HEK293T (cell line): ENCODE measurements around the gene DNAJA4.

Source experiments
- CTCF ChIA-PET: fragments of 350-600 bp; formaldehyde crosslinking; extraction: SDS; loops from one replicate; lab custom pipeline; 2021; ENCODE audit warnings: antibody characterized with exemption, inconsistent platforms; lab: Yijun Ruan, JAX
- POLR2A ChIA-PET: fragments of 350-600 bp; formaldehyde crosslinking; extraction: SDS; loops from one replicate; lab custom pipeline; 2020; ENCODE audit warnings: antibody characterized with exemption, inconsistent platforms; lab: Yijun Ruan, JAX
- DNase-seq: peaks from one replicate; pipeline ENCODE4 v3.0.0; 2012; ENCODE audit warnings: mixed read lengths; ENCODE audit errors: extremely low spot score
- ARNT ChIP-seq: fragments of 450-650 bp; IDR thresholded peaks from 2 replicates; pipeline ENCODE4 v1.6.1; 2017; ENCODE audit warnings: mild to moderate bottlenecking
- BHLHE40 ChIP-seq: fragments of 450-650 bp; IDR thresholded peaks from 2 replicates; pipeline ENCODE4 v1.6.1; 2016; ENCODE audit warnings: mild to moderate bottlenecking, moderate library complexity, borderline replicate concordance
- CTBP1 ChIP-seq: fragments of 450-650 bp; IDR thresholded peaks from 2 replicates; pipeline ENCODE4 v1.6.1; 2016; ENCODE audit warnings: borderline replicate concordance
- ELF4 ChIP-seq: fragments of 450-650 bp; IDR thresholded peaks from 2 replicates; pipeline ENCODE4 v1.6.1; 2017; ENCODE audit warnings: antibody characterized with exemption
- FOXA1 ChIP-seq: fragments of 450-650 bp; IDR thresholded peaks from 2 replicates; pipeline ENCODE4 v1.6.1; 2016; ENCODE audit warnings: mild to moderate bottlenecking
- FOXM1 ChIP-seq: fragments of 450-650 bp; IDR thresholded peaks from 2 replicates; pipeline ENCODE4 v1.6.1; 2017; ENCODE audit warnings: mild to moderate bottlenecking, borderline replicate concordance
- HDGF ChIP-seq: fragments of 450-650 bp; IDR thresholded peaks from 2 replicates; pipeline ENCODE4 v1.6.1; 2017; ENCODE audit warnings: antibody characterized with exemption, borderline replicate concordance
- L3MBTL2 ChIP-seq: fragments of 450-650 bp; conservative IDR thresholded peaks from 2 replicates; pipeline ENCODE4 v1.6.1; 2016; ENCODE audit warnings: mild to moderate bottlenecking
- LEF1 ChIP-seq: fragments of 450-650 bp; IDR thresholded peaks from 2 replicates; pipeline ENCODE4 v1.6.1; 2017; ENCODE audit warnings: mild to moderate bottlenecking, borderline replicate concordance
- NFRKB ChIP-seq: fragments of 450-650 bp; IDR thresholded peaks from 2 replicates; pipeline ENCODE4 v1.6.1; 2016; ENCODE audit warnings: mild to moderate bottlenecking, moderate library complexity
- SP1 ChIP-seq: fragments of 450-650 bp; IDR thresholded peaks from 2 replicates; pipeline ENCODE4 v1.6.1; 2017
- SUZ12 ChIP-seq: fragments of 450-650 bp; IDR thresholded peaks from 2 replicates; pipeline ENCODE4 v1.6.1; 2016; ENCODE audit warnings: mild to moderate bottlenecking
- ZNF384 ChIP-seq: fragments of 450-650 bp; IDR thresholded peaks from 2 replicates; pipeline ENCODE4 v1.6.1; 2016
- TF ChIP-seq, protein P1 (sequence below): fragments of 450-650 bp; IDR thresholded peaks from 2 replicates; pipeline ENCODE4 v1.6.1; 2016

The DNAJA4 gene

DNA sequence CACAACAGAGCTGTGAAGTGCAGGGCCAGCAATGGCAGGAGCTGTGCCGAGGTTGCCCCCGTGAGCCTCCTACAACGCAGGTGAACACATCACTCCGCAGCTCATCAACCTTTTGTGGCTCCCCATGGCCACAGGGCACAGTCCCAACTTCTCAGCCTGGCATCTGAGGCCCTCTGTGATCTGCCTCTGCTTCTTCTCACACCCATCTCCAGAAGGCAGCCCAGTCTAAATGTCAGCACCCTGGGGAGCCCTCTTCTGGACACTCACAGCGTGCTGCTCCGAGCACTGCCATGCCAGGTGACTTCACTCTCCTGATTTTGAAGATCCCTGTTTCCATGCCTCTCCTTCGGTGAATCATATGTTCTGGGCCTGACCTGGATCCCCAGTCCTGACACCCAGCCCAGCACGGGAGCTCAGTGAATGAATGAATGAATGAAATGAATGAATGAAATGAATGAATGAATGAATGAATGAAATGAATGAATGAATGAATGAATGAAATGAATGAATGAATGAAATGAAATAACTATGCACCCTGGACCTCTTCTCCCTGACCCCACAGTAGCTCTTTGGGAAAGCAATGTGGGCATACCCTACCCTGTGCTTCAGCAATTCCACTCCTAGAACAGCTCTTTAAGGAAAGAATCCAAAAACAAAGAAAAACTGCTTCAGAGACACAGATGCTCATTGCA is 52.9 kb downstream of the DNAJA4 start:
- no peak for DNase-seq

DNA sequence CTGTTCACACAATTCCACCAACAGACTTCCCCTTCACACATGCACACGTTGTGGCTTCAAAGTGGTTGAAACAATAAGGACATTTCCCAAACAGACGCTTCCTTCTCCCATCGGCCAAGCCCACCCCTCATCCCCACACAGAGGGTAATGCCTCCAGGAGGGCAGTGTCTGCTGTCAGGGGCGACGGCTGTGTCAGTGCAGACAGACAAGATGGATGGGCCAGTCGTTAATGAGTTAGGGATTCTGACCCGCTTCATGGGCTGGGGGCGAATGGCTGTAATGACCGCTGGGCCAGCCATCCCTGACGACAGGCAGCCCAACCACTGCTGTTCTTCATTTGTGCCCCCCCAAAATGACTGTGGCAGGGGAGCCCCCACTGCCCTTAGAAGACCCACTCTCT is 55.2 kb downstream of the DNAJA4 start:
- no peak for DNase-seq
- ChIA-PET CTCF (no interaction called here), POLR2A (no interaction called here)
- TF ChIP-seq SUZ12 (no peak), BHLHE40 (no peak), ARNT (no peak), NFRKB (no peak), ELF4 (no peak), HDGF (no peak)
- TF ChIP-seq, protein P1, sequence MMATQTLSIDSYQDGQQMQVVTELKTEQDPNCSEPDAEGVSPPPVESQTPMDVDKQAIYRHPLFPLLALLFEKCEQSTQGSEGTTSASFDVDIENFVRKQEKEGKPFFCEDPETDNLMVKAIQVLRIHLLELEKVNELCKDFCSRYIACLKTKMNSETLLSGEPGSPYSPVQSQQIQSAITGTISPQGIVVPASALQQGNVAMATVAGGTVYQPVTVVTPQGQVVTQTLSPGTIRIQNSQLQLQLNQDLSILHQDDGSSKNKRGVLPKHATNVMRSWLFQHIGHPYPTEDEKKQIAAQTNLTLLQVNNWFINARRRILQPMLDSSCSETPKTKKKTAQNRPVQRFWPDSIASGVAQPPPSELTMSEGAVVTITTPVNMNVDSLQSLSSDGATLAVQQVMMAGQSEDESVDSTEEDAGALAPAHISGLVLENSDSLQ, result no peak

More for the DNA sequence above, 52.9 kb downstream of the DNAJA4 start:
- TF ChIP-seq NFRKB (peak; percentile 68; the same call in 1 of the 2 replicates), LEF1 (no peak), L3MBTL2 (peak; percentile 44; the same call in 1 of the 2 replicates)
- POLR2A ChIA-PET, result interaction anchor here (1.4 to 2.1 kb wide), 2 partner anchors 18 to 121 kb away, joined by 6 to 11 read pairs; partner anchors contain the start of genes IREB2 and SKIC8
- CTCF ChIA-PET, result interaction anchor here (0.5 to 1.1 kb wide), 3 partner anchors 11 to 240 kb away, joined by 3 read pairs; no protein-coding TSS in a partner anchor

DNA sequence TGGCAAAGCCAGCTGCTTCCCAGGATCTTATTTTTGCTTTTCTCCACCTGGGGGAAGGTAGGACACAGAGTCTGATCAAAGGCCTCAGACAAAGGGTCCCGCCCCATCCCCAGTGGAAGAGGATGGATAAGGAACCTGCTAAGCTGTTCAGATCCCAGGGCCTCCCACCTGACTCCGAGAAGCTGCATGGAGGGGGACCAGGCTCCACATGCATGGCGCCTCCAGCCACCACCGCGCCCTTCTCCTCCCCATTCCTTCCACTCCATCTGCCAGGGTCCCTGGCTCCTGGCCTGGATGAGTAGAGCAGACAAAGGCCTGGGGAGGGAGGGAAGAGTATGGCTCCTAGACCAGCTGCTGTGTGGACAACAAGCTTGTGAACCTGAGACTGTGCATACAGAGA is 55.8 kb downstream of the DNAJA4 start:
- ChIA-PET POLR2A (interaction anchor here (1.3 kb wide), 1 partner anchor 117 kb away, joined by 6 read pairs; no protein-coding TSS in a partner anchor), CTCF (interaction anchor here (1.7 kb wide), 1 partner anchor 11 kb away, joined by 6 read pairs; no protein-coding TSS in a partner anchor)
- no peak for DNase-seq
- TF ChIP-seq HDGF, result no peak
- no peak for TF ChIP-seq FOXM1
- no peak for TF ChIP-seq ELF4
- no peak for TF ChIP-seq LEF1
- TF ChIP-seq ZNF384, result no peak

DNA sequence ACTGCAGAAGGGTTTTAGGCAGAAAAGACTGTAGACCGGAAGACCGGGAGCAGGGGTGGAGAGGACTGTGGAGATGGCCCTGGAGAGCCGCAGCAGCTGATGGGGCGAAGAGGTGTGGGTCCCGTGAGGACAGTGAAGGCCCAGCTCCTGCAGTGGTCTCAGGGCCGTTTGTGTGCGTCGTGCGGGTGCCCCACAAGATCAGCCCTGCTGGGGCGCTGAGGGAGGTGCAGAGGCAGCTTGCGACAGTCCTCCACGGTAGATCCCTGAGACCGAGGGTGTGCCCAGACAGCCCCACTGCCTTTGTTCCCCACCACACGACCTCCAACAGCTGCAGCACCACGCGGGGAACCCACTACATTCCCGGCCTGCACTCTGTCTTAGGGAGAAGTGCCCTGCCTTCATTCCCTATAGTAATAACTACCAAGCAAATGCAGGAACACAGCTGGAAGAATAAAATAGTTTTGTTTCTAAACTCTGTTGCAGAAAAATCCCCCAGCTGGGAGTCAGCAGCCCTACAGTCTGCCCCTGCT is 56.7 kb downstream of the DNAJA4 start:
- no peak for DNase-seq
- ChIA-PET POLR2A (interaction anchor here (0.8 to 1.3 kb wide), 2 partner anchors 24 to 116 kb away, joined by 4 to 6 read pairs; no protein-coding TSS in a partner anchor), CTCF (interaction anchor here (0.8 to 1.7 kb wide), 2 partner anchors 10 to 17 kb away, joined by 3 to 6 read pairs; no protein-coding TSS in a partner anchor)
- TF ChIP-seq SUZ12 (no peak), NFRKB (no peak), FOXA1 (no peak), FOXM1 (no peak), ZNF384 (no peak), CTBP1 (no peak)

DNA sequence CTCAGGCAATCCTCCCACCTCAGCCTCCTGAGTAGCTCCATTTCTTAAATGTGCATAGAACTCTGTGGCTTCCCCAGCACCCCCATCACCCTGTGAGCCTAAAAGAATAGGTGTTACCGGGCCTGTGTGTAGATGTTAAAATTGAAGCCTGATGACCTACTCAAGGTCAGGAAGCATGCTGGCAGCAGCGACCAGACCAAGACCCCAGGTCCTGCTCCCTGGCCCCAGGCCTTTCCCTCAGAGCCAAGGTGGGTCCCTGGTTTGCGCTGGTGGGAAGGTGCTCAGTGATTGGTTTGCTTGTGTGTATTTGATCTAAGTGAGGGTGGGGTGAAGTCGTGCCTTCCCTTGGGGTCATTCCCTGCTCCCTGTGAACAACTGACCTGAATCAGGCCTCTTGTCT is 57.4 kb downstream of the DNAJA4 start:
- ChIA-PET CTCF (interaction anchor here (0.8 kb wide), 1 partner anchor 16 kb away, joined by 3 read pairs; no protein-coding TSS in a partner anchor), POLR2A (interaction anchor here (0.8 to 1.3 kb wide), 3 partner anchors 23 to 116 kb away, joined by 4 to 6 read pairs (median 5); partner anchors contain the start of gene IREB2)
- no peak for TF ChIP-seq ZNF384
- no peak for TF ChIP-seq FOXA1
- no peak for TF ChIP-seq SUZ12
- TF ChIP-seq FOXM1, result no peak
- TF ChIP-seq LEF1, result no peak
- TF ChIP-seq ELF4, result no peak
- no peak for TF ChIP-seq ARNT
- no peak for DNase-seq

DNA sequence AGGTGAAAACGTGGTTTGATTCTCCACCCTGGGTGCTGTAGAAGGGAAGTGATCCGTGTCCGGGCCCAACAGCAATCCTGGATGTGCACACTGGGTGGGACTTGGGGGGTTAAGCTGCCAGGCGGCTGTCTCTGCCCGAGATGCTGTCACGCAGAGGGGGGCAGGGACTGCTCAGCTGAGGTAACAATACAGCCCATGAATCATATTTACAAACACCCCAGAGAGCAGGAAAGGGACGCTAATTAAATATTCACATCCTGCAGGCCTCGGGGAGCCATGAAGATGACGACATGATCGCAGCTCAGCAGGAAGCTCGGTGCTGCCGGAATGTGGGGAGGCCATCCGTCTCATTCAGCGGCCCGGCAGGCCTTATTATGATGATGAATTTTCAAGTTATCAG is 57.9 kb downstream of the DNAJA4 start:
- POLR2A ChIA-PET, result interaction anchor here (0.8 to 1.9 kb wide), 3 partner anchors 23 to 116 kb away, joined by 3 to 10 read pairs (median 5); partner anchors contain the start of genes IREB2 and SKIC8
- no peak for TF ChIP-seq LEF1
- TF ChIP-seq, protein P1, result peak; percentile 23; the same call in 1 of the 2 replicates
- no peak for TF ChIP-seq SP1
- TF ChIP-seq CTBP1, result no peak
- TF ChIP-seq NFRKB, result no peak
- TF ChIP-seq SUZ12, result no peak
- no peak for DNase-seq
- CTCF ChIA-PET, result interaction anchor here (1.2 kb wide), 1 partner anchor 14 kb away, joined by 3 read pairs; no protein-coding TSS in a partner anchor
